Medulla oblongata (tissue), 1 donor: ENCODE results near the gene KPNB1.

ENCODE experiments used
- DNase-seq: peaks from one replicate; pipeline ENCODE4 v3.0.0-alpha.2; 2015; ENCODE audit errors: extremely low spot score

The KPNB1 gene

DNA sequence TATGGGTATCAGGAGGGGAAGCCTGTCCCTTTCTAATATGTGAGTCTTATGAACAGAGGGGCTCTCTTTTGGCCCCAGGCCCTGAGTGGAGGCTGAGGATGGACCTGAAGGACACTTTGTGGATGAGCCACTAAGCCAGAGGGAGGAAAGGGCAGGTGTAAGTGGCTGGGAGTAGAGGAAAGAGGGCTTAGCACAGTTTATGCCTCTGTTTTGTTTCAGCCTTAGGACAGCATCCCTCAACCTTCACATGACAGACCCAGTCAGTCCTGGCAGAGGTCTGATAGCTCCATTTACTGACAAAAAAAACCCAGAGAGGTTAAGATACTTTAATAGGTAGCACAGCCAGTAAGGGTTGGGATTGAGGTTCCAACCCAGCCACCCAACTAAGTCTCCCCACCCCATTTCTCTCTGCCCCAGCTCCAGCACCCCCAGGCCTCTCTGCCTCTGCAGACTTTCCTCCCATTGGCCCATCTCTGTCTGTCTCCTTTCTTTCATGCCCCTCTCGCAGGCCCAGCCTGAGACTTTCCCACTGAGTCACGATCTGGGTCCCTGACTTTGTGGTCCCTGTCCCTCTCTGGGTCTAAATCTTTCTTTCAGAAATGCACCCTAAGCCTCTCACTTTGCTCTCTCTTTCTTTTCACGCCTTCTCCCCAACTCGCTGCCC lies 78.6 kb downstream of the KPNB1 start:
- no peak for DNase-seq

DNA sequence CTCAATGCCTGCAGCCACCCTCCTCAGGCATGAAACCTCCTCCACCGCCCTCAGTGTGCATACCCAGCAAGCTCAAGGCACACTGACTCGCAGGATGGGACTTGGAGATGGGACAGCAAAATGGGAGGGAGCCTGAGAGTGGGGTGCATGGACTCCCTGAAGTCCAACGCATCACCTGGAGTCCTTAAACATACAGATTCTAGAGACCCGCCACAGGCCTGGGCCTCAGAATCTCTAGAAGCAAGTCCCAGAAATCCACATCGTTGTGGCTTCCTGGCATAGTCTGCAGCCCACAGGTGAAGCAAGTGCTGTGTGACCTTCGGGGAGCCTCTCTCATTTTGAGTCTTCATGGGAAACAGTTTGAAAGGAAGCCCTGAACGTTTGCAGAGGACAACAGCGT lies 79.8 kb downstream of the KPNB1 start:
- no peak for DNase-seq

DNA sequence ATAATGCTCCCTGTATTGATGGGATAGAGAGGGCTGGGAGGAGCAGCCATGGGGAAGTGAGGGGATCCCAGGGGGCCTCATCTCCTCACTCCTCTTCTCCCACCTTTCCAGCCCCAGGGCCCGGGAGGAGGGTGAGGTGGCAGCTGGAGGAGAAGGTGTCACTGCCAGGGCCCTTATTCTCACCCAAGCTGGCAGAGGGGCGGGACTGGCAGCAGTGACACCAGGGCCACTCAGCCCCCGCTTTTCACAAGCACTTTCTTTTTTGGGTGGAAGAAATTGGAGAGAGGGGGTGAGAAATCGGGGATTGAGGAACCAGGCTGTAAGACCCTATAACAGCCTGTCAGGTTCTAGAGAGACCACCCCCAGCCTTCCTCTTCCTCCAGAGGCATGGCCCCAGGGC lies 81.0 kb downstream of the KPNB1 start:
- DNase-seq = no peak

DNA sequence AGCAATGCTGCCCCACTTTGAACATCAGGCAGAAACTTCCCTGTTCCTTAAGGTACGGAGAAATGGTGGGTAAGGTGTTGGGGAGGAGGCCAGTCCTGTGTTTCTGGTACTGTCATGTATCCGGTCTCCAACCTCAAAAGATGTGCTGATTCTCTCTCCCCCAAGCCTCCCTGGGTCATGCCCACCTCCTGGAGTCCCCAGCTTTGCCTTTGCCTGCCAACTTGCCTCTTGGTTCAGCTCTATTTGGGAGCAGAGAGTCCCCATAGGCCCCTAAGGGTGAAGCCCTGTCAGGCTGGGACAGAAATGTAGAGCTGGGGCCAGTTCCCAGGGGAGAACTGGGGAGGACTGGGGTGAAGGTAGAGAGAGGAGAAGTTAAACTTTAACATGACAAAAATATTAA lies 81.7 kb downstream of the KPNB1 start:
- no peak for DNase-seq

DNA sequence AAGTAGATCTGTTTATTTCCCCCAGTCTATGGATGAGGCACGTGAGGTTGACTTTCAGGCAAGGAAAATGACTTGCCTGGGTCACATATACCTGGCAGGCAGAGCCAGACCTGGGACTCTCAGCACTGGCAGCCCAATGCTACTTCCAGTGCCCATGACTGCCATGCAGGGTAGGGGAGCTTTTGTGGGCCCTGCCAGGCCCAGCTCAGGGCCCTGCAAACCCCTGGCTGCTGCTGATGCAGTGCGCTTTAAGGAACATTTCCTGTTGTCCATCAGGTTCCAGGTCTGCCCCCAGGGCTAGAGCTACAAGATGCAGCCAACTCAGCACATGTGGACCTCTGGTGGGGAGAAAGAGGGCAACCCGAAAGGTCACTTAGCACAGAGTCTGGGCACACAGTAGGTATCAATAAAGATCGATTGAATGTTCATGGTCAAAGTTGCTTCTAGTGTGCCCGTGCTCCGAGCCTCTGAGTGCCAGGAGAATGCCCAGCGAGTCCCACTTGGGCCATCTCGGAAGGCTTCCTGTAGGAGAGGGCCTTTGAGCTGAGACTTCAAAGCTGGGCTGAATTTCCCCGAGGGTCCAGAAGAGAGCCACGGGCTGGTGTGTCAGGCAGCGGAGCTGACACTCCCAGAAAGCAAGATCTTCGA lies 82.8 kb downstream of the KPNB1 start:
- no peak for DNase-seq

DNA sequence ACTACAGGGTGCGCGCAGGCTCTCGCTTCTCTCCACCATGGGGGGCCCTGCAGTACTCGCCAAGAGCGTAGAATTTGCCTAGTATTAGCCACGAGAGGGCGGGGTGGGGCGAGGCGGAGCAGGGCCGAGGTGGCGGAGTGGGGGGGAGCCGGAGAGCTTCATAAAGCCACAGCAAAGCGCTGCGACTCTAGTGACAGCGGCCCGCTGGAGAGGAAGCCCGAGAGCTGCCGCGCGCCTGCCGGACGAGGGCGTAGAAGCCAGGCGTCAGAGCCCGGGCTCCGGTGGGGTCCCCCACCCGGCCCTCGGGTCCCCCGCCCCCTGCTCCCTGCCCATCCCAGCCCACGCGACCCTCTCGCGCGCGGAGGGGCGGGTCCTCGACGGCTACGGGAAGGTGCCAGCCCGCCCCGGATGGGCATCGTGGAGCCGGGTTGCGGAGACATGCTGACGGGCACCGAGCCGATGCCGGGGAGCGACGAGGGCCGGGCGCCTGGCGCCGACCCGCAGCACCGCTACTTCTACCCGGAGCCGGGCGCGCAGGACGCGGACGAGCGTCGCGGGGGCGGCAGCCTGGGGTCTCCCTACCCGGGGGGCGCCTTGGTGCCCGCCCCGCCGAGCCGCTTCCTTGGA lies 83.4 kb downstream of the KPNB1 start, which contains the start of gene TBX21:
Gene TBX21, plus strand, starts transcription at position 190 of the 627 bp plus-strand sequence. Its CDS starts 219 bp downstream, at position 409.
- peak; percentile 15 for DNase-seq

DNA sequence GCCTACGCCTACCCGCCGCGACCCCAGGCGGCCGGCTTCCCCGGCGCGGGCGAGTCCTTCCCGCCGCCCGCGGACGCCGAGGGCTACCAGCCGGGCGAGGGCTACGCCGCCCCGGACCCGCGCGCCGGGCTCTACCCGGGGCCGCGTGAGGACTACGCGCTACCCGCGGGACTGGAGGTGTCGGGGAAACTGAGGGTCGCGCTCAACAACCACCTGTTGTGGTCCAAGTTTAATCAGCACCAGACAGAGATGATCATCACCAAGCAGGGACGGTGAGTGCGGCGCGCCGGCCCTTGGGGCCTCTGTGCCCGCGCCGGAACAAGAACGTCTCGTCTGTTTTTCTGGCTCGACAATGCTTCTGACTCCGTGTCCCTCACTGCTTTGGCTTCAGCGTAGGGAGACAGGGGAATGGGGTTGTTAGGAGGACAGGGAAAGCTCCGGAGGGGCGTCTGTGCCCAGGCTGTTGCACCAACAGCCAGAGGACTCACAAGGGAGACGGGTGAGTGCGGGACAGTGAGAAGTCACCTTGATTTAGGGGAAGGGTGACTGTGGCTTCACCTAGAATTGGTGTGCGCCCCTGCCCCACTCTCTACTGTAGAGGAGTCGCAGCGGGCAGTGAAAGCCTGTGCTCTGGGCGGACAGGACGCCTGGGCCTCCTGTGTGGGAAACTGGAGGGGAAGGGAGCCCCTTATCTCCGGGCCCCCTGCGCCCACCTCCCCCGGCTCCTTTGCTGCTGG lies 84.1 kb downstream of the KPNB1 start:
- no peak for DNase-seq

DNA sequence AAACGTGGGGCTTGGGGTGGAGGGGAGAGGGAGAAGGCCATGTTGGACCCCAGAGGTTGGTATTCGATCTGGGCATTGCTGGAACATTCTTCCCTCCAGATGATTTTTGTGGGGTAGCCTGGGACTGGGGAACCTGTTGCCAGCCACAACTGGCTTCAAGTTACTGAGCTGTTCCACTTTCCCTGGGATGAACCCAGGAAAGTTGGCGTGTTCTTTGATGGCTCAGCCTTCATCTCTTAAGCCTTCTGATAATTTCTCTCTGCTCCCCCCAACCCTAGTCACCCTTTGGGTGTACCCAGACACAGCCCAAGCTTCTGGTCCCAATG lies 85.4 kb downstream of the KPNB1 start:
- DNase-seq = no peak
